Measurements from ENCODE around the gene RAB3GAP1. TPM values are rescaled to one million over a fixed set of nuclear protein-coding genes. Genes with fewer than 3 reads are reported as not detected.

The RAB3GAP1 gene
- polyA plus RNA-seq, 1 of the 3 experiments (the other 2 are of a cell fraction) = 10.9 TPM

GRCh38 chr2:135021618-135022017 lies 30.5 kb upstream of the RAB3GAP1 start:
- Histone ChIP-seq H3F3A (replicated peaks; ENCODE audit: insufficient read depth) (no peaks in the 10 kb centered on the region), H3K9ac (no peak overlapping the region), H2AFZ (ENCODE audit: low read depth) (no peak overlapping the region), H3K27ac (ENCODE audit: low read depth in 2 of 2, low read length in 1 of 2) (no peak overlapping the region), H3K9me3 (no peaks in the 10 kb centered on the region), H3K4me2 (no peak overlapping the region), H3K27me3 (ENCODE audit: insufficient read depth) (no peaks in the 10 kb centered on the region), H3K4me1 (ENCODE audit: control insufficient read depth in 1 of 2, insufficient read depth in 2 of 2, low read depth in 1 of 2, low read length in 1 of 2) (no peaks in the 10 kb centered on the region), H4K20me1 (ENCODE audit: insufficient read depth) (no peaks in the 10 kb centered on the region), H3K79me2 (ENCODE audit: insufficient read depth) (no peaks in the 10 kb centered on the region), H3K36me3 (replicated peaks in 1 of 2; ENCODE audit: control insufficient read depth in 1 of 2, insufficient read depth in 2 of 2, low read length in 1 of 2) (no peaks in the 10 kb centered on the region), H3K4me3 (ENCODE audit: low read depth in 2 of 2, low read length in 1 of 2) (no peak overlapping the region), H3K9me2 (no peaks in the 10 kb centered on the region)
- ChIA-PET CTCF (interaction anchor here (0.7 to 1.9 kb wide), 4 partner anchors 18 to 893 kb away, joined by 3 to 11 read pairs (median 4); no protein-coding TSS in a partner anchor), POLR2A (no interaction called here)
- no peak for DNase-seq
- 71% methylated on average over 1 of the region's 1 CpG for WGBS (ENCODE audit: low lambda C conversion rate)
- no peak for TF ChIP-seq FOXM1 (IDR thresholded peaks at IDR 0.05; ENCODE audit: low read depth)
- no peak for TF ChIP-seq GABPA (IDR thresholded peaks at IDR 0.05; ENCODE audit: low read depth)
- TF ChIP-seq ELF1 (IDR thresholded peaks at IDR 0.05) = no peak
- TF ChIP-seq CHD2 (IDR thresholded peaks at IDR 0.05; ENCODE audit: low read length, partially characterized antibody) = no peak
- TF ChIP-seq REST (IDR thresholded peaks at IDR 0.05; ENCODE audit: low read depth, low read length) = no peak
- no peak for TF ChIP-seq JUND (IDR thresholded peaks at IDR 0.05)
- TF ChIP-seq PBX3 (IDR thresholded peaks at IDR 0.05) = no peak
- no peak for TF ChIP-seq CTCF (IDR thresholded peaks at IDR 0.05)
- TF ChIP-seq SIN3A (IDR thresholded peaks at IDR 0.05; ENCODE audit: borderline replicate concordance, low read depth, low read length) = no peak
- TF ChIP-seq USF2 (IDR thresholded peaks at IDR 0.05; ENCODE audit: borderline replicate concordance, low read depth, low read length) = no peak
- no peak for TF ChIP-seq SMC3 (IDR thresholded peaks at IDR 0.05; ENCODE audit: low read depth, low read length)
- no peak for TF ChIP-seq RXRA (IDR thresholded peaks at IDR 0.05; ENCODE audit: borderline replicate concordance, low read depth)
- TF ChIP-seq TCF12 (IDR thresholded peaks at IDR 0.05) = no peak

Measured in SK-N-SH (cell line).